HG03039 (cell line): ENCODE results near the gene DCBLD2.

ENCODE experiments used
- ATAC-seq: cut with Tn5 transposase; IDR thresholded peaks from one replicate; pipeline ENCODE4 v1.9.1; 2021; ENCODE audit warnings: mild to moderate bottlenecking, moderate library complexity; ENCODE audit not compliant: unreplicated experiment

The DCBLD2 gene, protein sequence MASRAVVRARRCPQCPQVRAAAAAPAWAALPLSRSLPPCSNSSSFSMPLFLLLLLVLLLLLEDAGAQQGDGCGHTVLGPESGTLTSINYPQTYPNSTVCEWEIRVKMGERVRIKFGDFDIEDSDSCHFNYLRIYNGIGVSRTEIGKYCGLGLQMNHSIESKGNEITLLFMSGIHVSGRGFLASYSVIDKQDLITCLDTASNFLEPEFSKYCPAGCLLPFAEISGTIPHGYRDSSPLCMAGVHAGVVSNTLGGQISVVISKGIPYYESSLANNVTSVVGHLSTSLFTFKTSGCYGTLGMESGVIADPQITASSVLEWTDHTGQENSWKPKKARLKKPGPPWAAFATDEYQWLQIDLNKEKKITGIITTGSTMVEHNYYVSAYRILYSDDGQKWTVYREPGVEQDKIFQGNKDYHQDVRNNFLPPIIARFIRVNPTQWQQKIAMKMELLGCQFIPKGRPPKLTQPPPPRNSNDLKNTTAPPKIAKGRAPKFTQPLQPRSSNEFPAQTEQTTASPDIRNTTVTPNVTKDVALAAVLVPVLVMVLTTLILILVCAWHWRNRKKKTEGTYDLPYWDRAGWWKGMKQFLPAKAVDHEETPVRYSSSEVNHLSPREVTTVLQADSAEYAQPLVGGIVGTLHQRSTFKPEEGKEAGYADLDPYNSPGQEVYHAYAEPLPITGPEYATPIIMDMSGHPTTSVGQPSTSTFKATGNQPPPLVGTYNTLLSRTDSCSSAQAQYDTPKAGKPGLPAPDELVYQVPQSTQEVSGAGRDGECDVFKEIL

DNA sequence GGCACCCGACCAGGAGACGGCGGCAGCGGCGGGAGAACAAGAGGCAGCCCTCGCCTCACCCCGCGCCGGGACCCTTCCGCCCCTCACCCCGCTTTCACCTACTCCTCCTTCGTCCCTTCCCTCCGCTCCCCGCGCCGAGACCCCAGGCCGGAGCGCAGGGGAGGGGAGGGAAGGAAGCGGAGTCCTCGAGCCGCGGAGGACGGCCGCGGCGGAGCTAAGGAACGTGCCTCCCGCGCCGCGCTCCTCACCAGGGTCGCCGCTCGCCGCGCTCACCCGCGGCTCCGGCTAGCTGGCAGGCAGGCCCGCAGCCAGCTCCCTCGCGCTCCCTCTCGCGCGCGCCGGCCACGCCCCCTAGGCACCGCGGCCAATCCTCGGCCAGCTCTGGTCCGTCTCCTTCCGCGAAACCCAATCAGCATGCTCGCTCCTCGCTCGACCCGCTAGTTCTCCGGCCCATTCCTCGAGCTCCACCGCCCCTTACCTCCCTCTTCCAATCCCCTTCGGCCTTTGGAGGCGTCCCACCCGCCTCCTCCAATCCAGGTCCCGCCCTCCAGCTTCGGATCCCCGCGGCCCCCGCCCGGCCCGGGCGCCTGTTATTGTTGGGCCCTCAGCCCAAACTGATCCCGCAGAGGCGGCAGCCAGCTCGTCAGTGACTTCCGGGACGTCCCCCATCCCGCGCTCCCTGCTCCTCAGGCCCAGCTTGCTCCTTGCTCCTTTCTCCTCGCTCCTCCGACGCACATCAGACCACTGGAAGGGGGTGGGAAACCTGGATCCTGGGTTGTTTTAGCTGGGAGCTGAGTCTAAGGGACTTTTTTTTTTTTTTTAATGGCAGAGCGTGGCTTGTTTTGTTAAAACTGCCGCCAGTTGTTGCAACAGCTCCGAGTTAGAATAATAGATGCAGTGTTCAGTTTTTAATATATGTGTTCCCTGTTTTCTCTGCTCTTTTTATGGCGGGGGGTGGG, at the start of gene DCBLD2:
TSS of gene DCBLD2 (minus strand) at position 304 of the 959 bp plus-strand sequence. CDS start 369 bp downstream, outside the sequence.
- ATAC-seq: peak; percentile 99

- ATAC-seq: no peak
Observed at GRCh38 chr3:98945666-98946065, 44.2 kb upstream of the DCBLD2 start.

DNA sequence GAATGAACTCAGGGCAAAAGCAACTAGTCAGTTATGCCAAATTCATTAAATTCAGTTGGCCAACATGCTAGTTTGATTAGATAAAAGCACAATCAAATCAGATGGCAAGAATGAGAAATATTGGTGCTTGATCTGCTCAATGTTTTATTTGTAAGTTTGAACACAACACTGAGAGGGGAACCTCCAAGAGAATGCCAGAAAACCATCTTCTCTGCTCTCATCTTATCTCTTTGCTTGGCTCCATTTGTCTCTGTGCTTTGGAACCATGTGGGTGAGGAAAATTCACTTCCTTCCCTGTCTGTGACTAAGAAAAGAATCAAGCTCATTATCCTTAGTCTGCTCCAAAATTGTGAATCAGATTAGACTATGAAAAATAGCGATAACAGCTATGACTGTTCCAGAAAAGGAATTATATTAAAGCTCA, 43.6 kb upstream of the DCBLD2 start:
- ATAC-seq: no peak

- no peak for ATAC-seq
Observed at GRCh38 chr3:98930413-98930812, 28.9 kb upstream of the DCBLD2 start.

GRCh38 chr3:98921957-98922356, 20.5 kb upstream of the DCBLD2 start:
- no peak for ATAC-seq

GRCh38 chr3:98920166-98920565, 18.7 kb upstream of the DCBLD2 start:
- ATAC-seq: no peak

GRCh38 chr3:98918586-98918985, 17.1 kb upstream of the DCBLD2 start:
- no peak for ATAC-seq

DNA sequence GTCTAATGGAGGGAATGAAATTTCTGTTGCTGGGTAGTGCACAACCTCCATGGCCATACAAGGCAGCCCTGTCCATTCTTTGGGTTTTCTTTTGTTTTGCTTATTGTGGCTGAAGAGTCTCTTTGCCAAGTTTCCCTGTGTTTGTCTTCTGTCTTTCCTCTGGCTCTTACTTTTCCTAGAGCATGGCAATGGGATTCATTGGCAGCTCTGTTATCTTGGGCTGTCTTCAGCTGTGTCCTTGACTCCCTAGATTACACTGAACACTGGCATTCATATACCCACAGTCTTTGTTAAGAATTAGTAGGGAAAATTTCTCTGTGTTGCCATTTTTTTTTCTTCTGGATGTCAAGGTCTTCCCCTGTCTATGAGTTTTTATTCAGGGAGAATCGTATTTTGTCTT, 16.1 kb upstream of the DCBLD2 start:
- no peak for ATAC-seq

DNA sequence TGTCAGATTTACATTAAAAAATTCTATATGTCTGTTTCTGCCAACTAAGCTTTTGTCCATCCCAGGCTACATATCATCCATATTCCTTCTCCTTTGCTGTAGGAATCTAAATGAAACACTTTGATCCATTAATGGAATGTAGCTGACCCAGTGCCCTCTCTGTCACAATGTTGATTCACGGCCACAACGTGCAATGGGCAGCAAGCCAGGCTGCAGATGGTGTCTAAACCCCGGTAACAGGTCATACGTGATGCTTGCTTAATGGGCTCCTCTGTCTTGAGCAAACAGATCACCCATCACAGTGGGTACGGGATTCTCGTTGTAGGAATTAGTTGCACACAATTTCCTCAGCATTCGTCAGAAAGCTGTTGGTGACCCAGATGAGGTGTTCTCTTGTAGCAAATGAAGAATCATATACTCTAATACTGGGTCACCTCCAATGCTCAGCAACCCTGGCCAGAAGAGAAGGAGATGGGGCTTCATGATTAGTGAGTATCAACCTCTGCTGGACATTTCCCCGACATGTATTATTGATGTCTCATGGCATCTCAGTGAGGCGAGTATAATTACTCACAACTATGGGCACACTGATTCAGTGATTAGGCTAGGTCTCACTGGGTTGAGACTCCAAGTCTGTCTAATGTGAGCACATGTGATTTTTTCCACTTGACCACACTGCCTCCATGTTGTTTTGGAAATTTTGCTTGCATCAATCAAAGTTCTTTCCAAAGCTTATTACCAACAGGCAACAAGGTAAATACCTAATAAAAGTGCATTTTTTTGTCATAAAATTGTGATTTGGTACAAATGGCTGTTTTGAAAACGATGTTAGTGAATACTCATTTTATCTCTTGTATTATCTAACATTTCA, 12.9 kb upstream of the DCBLD2 start:
- ATAC-seq: no peak

DNA sequence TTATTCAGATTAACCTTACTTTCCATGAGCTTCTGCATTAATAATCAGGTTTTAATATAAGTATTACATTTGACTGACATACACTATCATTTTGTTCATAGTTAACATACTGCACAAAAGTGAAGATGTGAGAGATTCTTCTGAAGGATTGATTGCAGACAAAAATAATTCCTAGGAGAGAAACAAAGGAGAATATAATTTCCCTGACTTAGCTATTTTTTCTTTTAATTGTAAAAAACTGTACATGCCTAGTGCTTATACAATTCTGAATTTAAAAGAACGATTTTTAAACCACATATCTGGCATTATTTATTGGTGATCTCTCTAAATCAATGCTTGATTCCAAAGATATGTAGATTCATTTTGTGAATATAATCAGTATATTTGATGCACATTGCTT, 11.0 kb upstream of the DCBLD2 start:
- ATAC-seq: no peak

GRCh38 chr3:98906230-98906629, 4.7 kb upstream of the DCBLD2 start:
- no peak for ATAC-seq

DNA sequence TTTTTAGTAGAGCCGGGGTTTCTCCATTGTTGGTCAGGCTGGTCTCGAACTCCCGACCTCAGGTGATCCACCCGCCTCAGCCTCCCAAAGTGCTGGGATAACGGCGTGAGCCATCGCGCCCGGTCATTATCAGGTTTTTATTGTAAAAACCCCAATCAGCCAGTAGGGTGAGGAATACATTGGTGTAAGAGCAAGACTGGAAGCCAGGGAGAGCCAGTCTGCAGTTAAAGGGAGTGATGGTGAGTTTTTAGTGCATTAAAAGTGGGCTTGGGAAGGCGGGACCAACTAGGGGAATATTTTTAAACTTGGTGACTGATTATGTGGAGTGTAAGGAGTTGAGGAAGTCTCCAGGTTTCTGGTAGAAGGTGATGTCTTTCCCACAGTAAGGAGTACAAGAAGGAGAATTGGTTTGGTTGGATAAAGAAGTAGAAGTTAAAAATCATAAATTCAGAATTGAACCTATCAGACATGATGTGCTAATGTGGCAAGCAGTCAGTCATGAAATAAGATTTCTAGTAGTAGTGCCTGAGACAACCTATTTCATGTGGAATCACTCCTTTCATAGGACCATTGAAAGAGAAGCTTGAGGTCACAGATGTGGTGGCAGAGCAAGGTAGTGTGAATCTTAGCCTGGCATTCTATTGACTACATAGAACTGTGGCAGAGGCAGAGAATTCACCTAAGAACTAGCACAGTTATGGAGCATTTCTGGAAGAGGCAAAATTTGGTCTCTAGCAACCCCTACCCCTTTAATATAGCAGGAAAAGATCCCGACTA, 2.4 kb upstream of the DCBLD2 start:
- no peak for ATAC-seq

DNA sequence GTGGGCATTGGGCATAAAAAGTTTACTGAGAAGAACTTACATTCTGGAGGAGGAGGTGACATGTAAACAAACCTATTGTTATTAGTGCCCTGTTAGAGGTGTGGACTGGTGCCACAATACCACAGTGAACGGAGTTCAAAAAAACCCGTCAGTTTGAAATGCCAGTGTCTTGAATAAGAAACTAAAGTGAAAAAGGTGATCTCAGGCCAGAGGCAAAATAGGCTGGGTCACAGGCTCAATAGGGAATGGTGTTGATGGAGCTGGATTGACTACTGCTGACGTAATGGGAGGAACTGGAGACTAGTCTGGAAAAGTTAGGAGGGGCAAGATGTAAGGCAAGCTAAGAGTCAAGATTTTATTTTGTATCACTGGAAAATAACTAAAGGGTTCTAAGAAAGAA, 1.6 kb upstream of the DCBLD2 start:
- no peak for ATAC-seq

DNA sequence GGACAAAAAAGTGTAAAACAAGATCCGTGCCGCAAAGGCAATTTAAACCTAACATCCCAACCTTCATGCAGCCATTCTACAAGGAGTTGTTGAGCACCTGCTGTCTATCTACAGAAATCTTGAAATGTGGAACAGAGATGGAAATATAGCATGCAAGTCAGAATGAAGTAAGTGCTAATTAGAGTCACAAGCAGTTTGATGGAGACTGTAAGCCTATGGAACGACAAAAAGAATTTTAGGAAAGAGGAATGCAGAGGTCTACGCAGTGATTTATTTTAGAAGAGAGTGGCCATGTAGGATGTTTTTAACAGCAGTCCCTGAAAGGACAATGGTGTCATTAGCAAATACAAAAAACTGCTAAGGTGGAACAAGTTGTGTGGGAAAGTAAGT, 851 bp upstream of the DCBLD2 start:
- no peak for ATAC-seq

DNA sequence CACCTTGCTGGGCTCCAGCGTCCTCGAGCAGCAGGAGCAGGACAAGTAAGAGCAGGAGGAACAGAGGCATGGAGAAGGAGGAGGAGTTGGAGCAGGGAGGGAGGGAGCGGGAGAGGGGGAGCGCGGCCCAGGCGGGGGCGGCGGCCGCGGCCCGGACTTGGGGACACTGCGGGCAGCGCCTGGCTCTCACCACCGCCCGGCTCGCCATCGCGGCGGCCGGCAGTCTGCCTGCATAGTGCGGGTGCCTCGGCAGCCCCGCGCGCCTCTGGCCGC, 440 bp downstream of the DCBLD2 start:
- peak; percentile 15 for ATAC-seq

DNA sequence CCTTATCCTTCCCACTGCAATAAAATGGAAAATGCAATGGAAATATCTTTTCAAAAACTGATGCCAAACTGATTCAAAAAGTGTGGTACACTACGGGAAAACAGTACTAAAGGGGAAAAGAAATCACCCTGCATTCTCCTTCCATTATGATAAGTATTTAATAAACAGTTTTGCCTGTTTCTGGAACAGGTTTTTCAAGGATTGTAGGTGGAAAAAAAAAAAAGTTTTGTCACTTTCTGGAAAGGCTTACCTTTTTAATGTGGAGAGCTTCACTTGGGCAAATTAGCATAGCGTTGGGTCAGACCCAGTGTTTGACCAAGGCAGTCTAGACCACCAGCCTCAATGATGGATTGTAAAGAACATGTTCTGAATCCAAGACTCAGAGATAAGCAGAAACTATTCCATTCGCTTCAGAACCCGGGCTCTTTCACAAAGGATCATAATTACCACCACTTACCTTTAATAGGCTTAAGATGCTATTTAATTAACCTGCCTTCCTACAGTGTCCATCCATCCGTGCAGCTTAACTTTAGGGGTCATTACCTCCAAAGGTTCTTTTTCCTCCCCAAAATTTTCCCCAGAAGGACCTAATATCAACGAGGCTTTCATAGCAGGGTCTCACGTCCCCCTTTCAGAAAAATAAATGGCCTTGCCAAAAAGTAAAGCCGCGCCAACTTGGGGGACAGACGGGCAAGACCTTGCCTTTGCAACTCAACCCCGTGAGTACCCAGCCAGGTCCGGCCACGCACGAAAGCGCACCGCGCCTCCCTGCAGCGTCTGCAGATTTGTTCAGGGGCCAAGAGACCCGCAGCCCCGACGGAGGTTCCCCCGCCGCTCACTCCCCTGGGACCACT, 1.0 kb downstream of the DCBLD2 start:
- peak; percentile 0 for ATAC-seq

DNA sequence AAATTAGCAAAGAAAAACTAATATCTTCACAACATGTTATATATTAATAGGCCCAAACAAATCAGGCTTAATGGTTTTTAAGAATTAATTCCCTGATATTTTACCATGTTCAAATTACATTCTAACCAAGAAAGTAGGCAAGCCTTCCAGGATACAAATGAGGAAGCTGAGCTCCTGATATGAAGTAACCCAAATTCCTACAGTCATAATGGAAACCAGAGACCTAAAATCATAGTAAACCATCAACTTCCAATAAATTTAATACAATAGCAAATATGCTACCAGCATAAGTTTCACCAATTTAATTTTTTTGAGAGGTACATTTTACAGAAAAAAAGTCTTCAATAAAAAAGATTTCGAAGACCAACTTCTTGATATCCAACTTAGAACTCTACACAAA, 3.8 kb downstream of the DCBLD2 start:
- ATAC-seq: no peak

DNA sequence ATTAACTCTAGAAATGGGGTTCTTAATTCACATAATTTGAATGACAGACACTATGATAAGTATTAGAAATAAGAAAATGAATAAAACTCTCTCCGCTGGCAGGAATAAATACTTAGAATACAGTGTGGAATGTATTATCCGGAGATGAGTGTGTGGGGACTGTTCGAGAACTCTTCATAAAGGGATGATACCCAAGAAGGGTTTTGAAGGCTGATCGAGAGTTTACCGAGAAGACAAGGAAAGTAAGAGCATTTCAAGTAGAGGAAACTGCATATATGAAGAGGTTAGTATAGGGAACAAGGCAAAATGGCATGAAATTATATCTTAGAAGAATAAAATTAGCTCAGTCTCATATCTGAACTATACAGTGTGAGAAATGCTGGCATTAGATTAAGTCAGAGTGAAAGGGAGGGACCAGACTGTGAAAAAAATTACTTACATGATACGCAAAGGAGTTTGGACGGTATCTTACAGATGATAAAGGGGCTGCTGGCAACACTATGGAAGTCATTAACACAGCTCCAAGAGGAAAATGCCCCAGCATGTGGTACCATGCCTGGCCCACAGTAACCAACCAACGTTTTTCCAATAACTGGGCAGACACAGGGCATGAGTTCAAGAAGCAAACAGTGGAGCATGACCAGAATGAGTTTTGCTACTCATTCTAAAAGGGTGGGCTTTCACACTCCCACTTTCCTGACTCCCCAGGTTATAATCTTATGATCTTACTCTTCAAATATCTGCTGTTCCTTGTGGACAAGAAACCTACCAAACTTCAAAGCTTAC, 6.5 kb downstream of the DCBLD2 start:
- no peak for ATAC-seq
